ENCODE results near the gene IL4R.

The IL4R gene

DNA sequence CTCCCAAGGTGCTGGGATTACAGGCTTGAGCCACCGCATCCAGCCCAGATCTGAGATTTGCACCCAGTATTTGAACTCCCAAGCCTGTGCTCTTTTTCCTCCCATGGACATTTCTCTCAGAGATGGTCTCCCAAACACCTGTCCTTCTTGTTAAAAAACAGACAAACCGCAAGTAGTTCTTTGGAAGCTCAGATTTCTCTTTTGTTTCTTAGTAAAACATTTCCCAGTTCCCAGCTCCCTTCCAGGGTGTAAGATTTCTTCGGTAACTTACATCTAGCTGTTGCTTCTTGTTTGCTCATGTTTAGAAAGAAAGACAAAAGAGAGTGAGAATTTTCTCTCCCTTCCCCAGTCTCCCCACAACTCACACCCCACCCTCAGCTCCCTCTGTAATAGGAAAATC is 36.2 kb downstream of the IL4R start:
- Histone ChIP-seq H4K20me1 (ENCODE audit: insufficient read depth, low read length, poor library complexity, severe bottlenecking) (no peaks in the 10 kb centered on the region), H3K9ac (ENCODE audit: low read depth, low read length, poor library complexity, severe bottlenecking) (no peak overlapping the region), H3K9me2 (replicated peaks; ENCODE audit: low read depth, low read length) (no peaks in the 10 kb centered on the region), H3K4me3 (ENCODE audit: low read length, poor library complexity, severe bottlenecking) (no peak overlapping the region), H3K4me1 (ENCODE audit: insufficient read depth, low read length, poor library complexity, severe bottlenecking) (no peaks in the 10 kb centered on the region), H3K4me2 (ENCODE audit: low read depth, low read length, poor library complexity, severe bottlenecking) (no peak overlapping the region), H3K79me2 (ENCODE audit: insufficient read depth, low read length) (no peaks in the 10 kb centered on the region), H3K27me3 (ENCODE audit: insufficient read depth, low read length, poor library complexity, severe bottlenecking) (no peaks in the 10 kb centered on the region), H3K9me3 (ENCODE audit: insufficient read depth, low read depth, low read length) (no peaks in the 10 kb centered on the region), H3F3A (ENCODE audit: low read depth) (no peaks in the 10 kb centered on the region), H2AFZ (ENCODE audit: low read length) (no peak overlapping the region), H3K36me3 (ENCODE audit: insufficient read depth, low read length) (peaks cover 10% of the 10 kb centered on the region; the same call in 1 of the 2 replicates)
- TF ChIP-seq EZH2phosphoT487 (IDR thresholded peaks at IDR 0.05; ENCODE audit: borderline replicate concordance): no peak
- TF ChIP-seq, protein P1, sequence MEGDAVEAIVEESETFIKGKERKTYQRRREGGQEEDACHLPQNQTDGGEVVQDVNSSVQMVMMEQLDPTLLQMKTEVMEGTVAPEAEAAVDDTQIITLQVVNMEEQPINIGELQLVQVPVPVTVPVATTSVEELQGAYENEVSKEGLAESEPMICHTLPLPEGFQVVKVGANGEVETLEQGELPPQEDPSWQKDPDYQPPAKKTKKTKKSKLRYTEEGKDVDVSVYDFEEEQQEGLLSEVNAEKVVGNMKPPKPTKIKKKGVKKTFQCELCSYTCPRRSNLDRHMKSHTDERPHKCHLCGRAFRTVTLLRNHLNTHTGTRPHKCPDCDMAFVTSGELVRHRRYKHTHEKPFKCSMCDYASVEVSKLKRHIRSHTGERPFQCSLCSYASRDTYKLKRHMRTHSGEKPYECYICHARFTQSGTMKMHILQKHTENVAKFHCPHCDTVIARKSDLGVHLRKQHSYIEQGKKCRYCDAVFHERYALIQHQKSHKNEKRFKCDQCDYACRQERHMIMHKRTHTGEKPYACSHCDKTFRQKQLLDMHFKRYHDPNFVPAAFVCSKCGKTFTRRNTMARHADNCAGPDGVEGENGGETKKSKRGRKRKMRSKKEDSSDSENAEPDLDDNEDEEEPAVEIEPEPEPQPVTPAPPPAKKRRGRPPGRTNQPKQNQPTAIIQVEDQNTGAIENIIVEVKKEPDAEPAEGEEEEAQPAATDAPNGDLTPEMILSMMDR (conservative IDR thresholded peaks at IDR 0.05; ENCODE audit: low read length): no peak

DNA sequence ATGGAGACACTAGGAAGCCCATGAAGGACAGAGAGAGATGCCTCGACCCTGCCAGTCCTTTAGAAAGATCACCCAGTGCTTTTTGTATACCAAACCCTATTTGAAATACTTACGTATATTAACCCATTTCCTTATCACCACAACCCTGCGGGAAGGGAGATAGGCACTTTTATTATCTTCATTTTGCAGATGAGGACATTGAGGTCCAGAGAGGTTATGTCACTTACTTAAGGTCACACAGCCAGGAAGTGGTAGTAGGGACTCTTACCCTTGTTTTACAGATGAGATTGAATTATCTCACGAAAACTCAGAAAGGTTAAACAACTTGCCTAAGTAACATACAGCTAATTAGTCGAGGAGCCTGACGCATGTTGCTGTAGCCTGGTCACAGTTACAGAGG is 38.2 kb downstream of the IL4R start:
- Histone ChIP-seq H3K9ac (ENCODE audit: low read depth, low read length, poor library complexity, severe bottlenecking) (no peak overlapping the region), H3K4me2 (ENCODE audit: low read depth, low read length, poor library complexity, severe bottlenecking) (no peak overlapping the region), H4K20me1 (ENCODE audit: insufficient read depth, low read length, poor library complexity, severe bottlenecking) (no peaks in the 10 kb centered on the region), H3K27me3 (ENCODE audit: insufficient read depth, low read length, poor library complexity, severe bottlenecking) (no peaks in the 10 kb centered on the region), H3K79me2 (ENCODE audit: insufficient read depth, low read length) (no peaks in the 10 kb centered on the region), H3K9me3 (ENCODE audit: insufficient read depth, low read depth, low read length) (no peaks in the 10 kb centered on the region), H3K4me1 (ENCODE audit: insufficient read depth, low read length, poor library complexity, severe bottlenecking) (no peaks in the 10 kb centered on the region), H3K9me2 (replicated peaks; ENCODE audit: low read depth, low read length) (no peaks in the 10 kb centered on the region), H3F3A (ENCODE audit: low read depth) (no peaks in the 10 kb centered on the region), H2AFZ (ENCODE audit: low read length) (no peak overlapping the region), H3K36me3 (ENCODE audit: insufficient read depth, low read length) (peaks cover 10% of the 10 kb centered on the region; the same call in 1 of the 2 replicates), H3K4me3 (ENCODE audit: low read length, poor library complexity, severe bottlenecking) (no peak overlapping the region)
- TF ChIP-seq EZH2phosphoT487 (IDR thresholded peaks at IDR 0.05; ENCODE audit: borderline replicate concordance): no peak
- TF ChIP-seq, protein P1 (conservative IDR thresholded peaks at IDR 0.05; ENCODE audit: low read length): no peak

DNA sequence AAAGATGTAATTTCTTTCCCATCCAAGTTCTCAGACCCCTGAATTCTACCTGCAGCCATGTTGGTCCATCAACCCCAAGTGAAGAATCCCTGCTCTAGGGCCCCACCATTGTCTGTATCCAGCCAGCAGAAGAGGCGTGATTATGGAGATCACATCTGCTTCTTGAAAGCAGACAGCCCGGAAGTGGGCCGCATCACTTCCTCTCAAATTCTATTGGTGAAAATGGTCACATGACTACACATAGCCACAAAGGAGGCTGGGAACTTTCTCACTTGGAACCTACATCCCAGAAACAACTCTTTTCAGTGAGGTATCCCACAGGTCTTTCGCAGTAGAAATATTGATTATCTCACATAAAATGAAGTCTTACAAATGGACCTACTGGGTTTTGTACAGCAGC is 40.1 kb downstream of the IL4R start:
- Histone ChIP-seq H3K79me2 (ENCODE audit: insufficient read depth, low read length) (no peaks in the 10 kb centered on the region), H3K9me3 (ENCODE audit: insufficient read depth, low read depth, low read length) (no peaks in the 10 kb centered on the region), H4K20me1 (ENCODE audit: insufficient read depth, low read length, poor library complexity, severe bottlenecking) (no peaks in the 10 kb centered on the region), H3K4me1 (ENCODE audit: insufficient read depth, low read length, poor library complexity, severe bottlenecking) (no peaks in the 10 kb centered on the region), H3K4me2 (ENCODE audit: low read depth, low read length, poor library complexity, severe bottlenecking) (no peak overlapping the region), H3K9me2 (replicated peaks; ENCODE audit: low read depth, low read length) (no peaks in the 10 kb centered on the region), H3K4me3 (ENCODE audit: low read length, poor library complexity, severe bottlenecking) (no peak overlapping the region), H3F3A (ENCODE audit: low read depth) (no peaks in the 10 kb centered on the region), H2AFZ (ENCODE audit: low read length) (no peak overlapping the region), H3K36me3 (ENCODE audit: insufficient read depth, low read length) (peaks cover 10% of the 10 kb centered on the region; the same call in 1 of the 2 replicates), H3K9ac (ENCODE audit: low read depth, low read length, poor library complexity, severe bottlenecking) (no peak overlapping the region), H3K27me3 (ENCODE audit: insufficient read depth, low read length, poor library complexity, severe bottlenecking) (no peaks in the 10 kb centered on the region)
- TF ChIP-seq EZH2phosphoT487 (IDR thresholded peaks at IDR 0.05; ENCODE audit: borderline replicate concordance): no peak
- TF ChIP-seq, protein P1 (conservative IDR thresholded peaks at IDR 0.05; ENCODE audit: low read length): no peak

Data from Loucy (cell line).